ENCODE results near the gene C12orf43.

Gene C12orf43

GRCh38 chr12:121011820-121012219, 4.5 kb downstream of the C12orf43 start:
- H3K36me3 ChIP-seq (ENCODE audit: low read depth) = peaks cover 44% of the 10 kb centered on the region
- ATAC-seq (ENCODE audit: low read depth) = no peak
- TF ChIP-seq, protein P1, sequence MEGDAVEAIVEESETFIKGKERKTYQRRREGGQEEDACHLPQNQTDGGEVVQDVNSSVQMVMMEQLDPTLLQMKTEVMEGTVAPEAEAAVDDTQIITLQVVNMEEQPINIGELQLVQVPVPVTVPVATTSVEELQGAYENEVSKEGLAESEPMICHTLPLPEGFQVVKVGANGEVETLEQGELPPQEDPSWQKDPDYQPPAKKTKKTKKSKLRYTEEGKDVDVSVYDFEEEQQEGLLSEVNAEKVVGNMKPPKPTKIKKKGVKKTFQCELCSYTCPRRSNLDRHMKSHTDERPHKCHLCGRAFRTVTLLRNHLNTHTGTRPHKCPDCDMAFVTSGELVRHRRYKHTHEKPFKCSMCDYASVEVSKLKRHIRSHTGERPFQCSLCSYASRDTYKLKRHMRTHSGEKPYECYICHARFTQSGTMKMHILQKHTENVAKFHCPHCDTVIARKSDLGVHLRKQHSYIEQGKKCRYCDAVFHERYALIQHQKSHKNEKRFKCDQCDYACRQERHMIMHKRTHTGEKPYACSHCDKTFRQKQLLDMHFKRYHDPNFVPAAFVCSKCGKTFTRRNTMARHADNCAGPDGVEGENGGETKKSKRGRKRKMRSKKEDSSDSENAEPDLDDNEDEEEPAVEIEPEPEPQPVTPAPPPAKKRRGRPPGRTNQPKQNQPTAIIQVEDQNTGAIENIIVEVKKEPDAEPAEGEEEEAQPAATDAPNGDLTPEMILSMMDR (IDR thresholded peaks at IDR 0.05; ENCODE audit: poor library complexity, severe bottlenecking) = no peak

GRCh38 chr12:121010860-121011259, 5.4 kb downstream of the C12orf43 start:
- peaks cover 50% of the 10 kb centered on the region for H3K36me3 ChIP-seq (ENCODE audit: low read depth)

More at GRCh38 chr12:121011820-121012219, 4.5 kb downstream of the C12orf43 start:
- H3K27me3 ChIP-seq (ENCODE audit: insufficient read depth, poor library complexity, severe bottlenecking) = no peaks in the 10 kb centered on the region
- H3K9me3 ChIP-seq (ENCODE audit: severe bottlenecking) = no peaks in the 10 kb centered on the region
- no peak for DNase-seq (ENCODE audit: low spot score)
- H3K4me1 ChIP-seq (ENCODE audit: insufficient read depth, poor library complexity, severe bottlenecking) = peaks cover 3% of the 10 kb centered on the region
- H3K4me3 ChIP-seq (ENCODE audit: severe bottlenecking) = no peak overlapping the region
- H3K27ac ChIP-seq (ENCODE audit: poor library complexity, severe bottlenecking) = no peak overlapping the region

DNA sequence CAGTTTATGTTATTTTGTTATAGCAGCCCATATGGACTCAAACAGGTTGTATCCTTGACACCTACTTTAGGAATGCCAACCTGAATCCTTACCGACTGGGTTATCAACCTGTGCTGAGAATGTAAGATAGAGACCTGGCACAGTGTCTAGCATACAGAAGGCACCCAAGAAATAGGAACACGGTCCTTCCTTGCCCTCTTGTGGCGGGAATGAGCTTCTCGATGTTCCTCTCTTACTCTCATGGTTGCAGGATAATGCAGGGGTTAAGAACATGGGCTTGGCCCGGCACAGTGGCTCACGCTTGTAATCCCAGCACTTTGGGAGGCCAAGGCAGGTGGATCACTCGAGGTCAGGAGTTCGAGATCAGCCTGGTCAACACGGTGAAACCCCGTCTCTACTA, 6.5 kb downstream of the C12orf43 start:
- H3K4me1 ChIP-seq (ENCODE audit: insufficient read depth, poor library complexity, severe bottlenecking) = no peaks in the 10 kb centered on the region
- ATAC-seq (ENCODE audit: low read depth) (peak; percentile 81), DNase-seq (ENCODE audit: low spot score) (no peak)
- no peaks in the 10 kb centered on the region for H3K9me3 ChIP-seq (ENCODE audit: severe bottlenecking)
- H3K27me3 ChIP-seq (ENCODE audit: insufficient read depth, poor library complexity, severe bottlenecking) = no peaks in the 10 kb centered on the region
- TF ChIP-seq, protein P1 (IDR thresholded peaks at IDR 0.05; ENCODE audit: poor library complexity, severe bottlenecking) = peak; percentile 62
- no peak overlapping the region for H3K27ac ChIP-seq (ENCODE audit: poor library complexity, severe bottlenecking)
- H3K36me3 ChIP-seq (ENCODE audit: low read depth) = peaks cover 58% of the 10 kb centered on the region
- no peak overlapping the region for H3K4me3 ChIP-seq (ENCODE audit: severe bottlenecking)

More at GRCh38 chr12:121010860-121011259, 5.4 kb downstream of the C12orf43 start:
- TF ChIP-seq, protein P1 (IDR thresholded peaks at IDR 0.05; ENCODE audit: poor library complexity, severe bottlenecking) = no peak
- Histone ChIP-seq H3K27me3 (ENCODE audit: insufficient read depth, poor library complexity, severe bottlenecking) (no peaks in the 10 kb centered on the region), H3K4me1 (ENCODE audit: insufficient read depth, poor library complexity, severe bottlenecking) (peaks cover 3% of the 10 kb centered on the region), H3K27ac (ENCODE audit: poor library complexity, severe bottlenecking) (no peak overlapping the region), H3K9me3 (ENCODE audit: severe bottlenecking) (no peaks in the 10 kb centered on the region), H3K4me3 (ENCODE audit: severe bottlenecking) (no peak overlapping the region)
- DNase-seq (ENCODE audit: low spot score) = no peak
- no peak for ATAC-seq (ENCODE audit: low read depth)

DNA sequence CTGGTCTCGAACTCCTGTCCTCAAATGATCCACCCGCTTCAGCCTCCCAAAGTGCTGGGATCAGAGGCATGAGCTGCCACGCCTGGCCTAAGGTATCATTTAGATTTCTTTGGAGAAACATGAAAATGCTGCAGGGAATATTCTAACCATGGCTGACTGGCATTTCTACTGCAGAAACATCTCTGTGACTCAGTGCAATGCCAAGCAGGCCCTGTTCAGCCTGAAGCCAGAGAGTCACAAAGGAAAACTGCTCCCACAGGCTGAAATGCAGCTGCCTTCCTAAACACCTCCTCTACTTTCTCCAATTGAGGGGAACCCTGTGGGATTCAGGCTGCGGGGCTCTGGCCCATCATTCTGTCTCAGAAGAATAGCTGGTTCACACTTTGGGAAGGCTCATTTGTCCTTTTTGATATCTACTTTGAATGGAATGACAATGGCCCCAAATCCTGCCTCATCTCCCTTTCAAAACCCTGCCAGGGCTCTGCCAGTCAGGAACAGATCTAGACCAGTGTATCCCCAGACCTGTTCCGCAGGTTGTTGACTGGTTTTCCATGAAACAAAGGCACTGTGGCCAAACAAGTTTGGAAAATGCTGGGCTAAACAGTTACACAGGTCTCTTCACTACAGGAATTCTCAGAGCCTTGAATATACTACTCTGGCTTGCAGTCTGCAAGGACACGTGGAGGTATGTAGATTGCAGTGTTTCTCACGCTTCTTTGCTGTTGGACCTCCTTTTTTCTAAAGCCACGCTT, 7.8 kb downstream of the C12orf43 start:
- peaks cover 68% of the 10 kb centered on the region for H3K36me3 ChIP-seq (ENCODE audit: low read depth)
- no peak for ATAC-seq (ENCODE audit: low read depth)

More for the DNA sequence above, 7.8 kb downstream of the C12orf43 start:
- Histone ChIP-seq H3K9me3 (ENCODE audit: severe bottlenecking) (no peaks in the 10 kb centered on the region), H3K4me1 (ENCODE audit: insufficient read depth, poor library complexity, severe bottlenecking) (no peaks in the 10 kb centered on the region), H3K27ac (ENCODE audit: poor library complexity, severe bottlenecking) (no peak overlapping the region), H3K27me3 (ENCODE audit: insufficient read depth, poor library complexity, severe bottlenecking) (no peaks in the 10 kb centered on the region), H3K4me3 (ENCODE audit: severe bottlenecking) (no peak overlapping the region)
- no peak for DNase-seq (ENCODE audit: low spot score)
- TF ChIP-seq, protein P1 (IDR thresholded peaks at IDR 0.05; ENCODE audit: poor library complexity, severe bottlenecking) = no peak
